BLaER1 (cell line): ENCODE data around the gene TUBG1.
"Not testable (repeated sequence)": the region's sequence is repeated elsewhere in the genome, so short reads cannot be mapped to it uniquely, and the experiment has no call there.

Source experiments
- H3K27ac ChIP-seq: shearing (Covaris generic); formaldehyde crosslinking; 2 replicates; pipeline ENCODE4 v1.8.1; 2022
- H3K27me3 ChIP-seq: shearing (Covaris generic); formaldehyde crosslinking; 2 replicates; pipeline ENCODE4 v1.8.1; 2022
- H3K36me3 ChIP-seq: shearing (Covaris generic); formaldehyde crosslinking; 2 replicates; pipeline ENCODE4 v1.8.1; 2022
- H3K4me1 ChIP-seq: shearing (Covaris generic); formaldehyde crosslinking; 2 replicates; pipeline ENCODE4 v1.8.1; 2022
- H3K4me2 ChIP-seq: shearing (Covaris generic); formaldehyde crosslinking; 2 replicates; pipeline ENCODE4 v1.8.1; 2022
- H3K4me3 ChIP-seq: shearing (Covaris generic); formaldehyde crosslinking; 2 replicates; pipeline ENCODE4 v1.8.1; 2022
- H3K9ac ChIP-seq: shearing (Covaris generic); formaldehyde crosslinking; 2 replicates; pipeline ENCODE4 v1.8.1; 2022
- H3K9me3 ChIP-seq: shearing (Covaris generic); formaldehyde crosslinking; 2 replicates; pipeline ENCODE4 v1.8.1; 2022
- H4K20me1 ChIP-seq: shearing (Covaris generic); formaldehyde crosslinking; 2 replicates; pipeline ENCODE4 v1.8.1; 2022
- Cebpa-rat ChIP-seq: shearing (Covaris generic); IDR thresholded peaks from 2 replicates; pipeline ENCODE4 v1.8.1; 2022

Gene TUBG1

DNA sequence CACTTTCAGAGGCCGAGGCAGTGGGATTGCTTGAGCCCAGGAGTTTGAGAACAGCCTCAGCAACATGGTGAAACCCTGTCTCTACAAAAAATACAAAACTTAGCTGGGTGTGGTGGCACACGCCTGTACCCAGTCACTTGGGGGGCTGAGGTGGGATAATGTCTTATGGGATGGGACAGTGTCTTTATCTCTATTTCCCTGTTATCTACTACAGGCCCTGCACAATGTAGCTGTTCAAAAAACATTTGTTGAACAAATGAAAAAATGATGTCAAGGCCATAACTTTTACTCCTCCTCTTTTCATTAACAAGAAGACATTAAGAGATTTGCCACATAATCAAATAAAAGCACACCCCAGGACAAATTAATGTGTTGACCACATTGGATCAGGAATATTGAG, 13.8 kb downstream of the TUBG1 start:
- no peak overlapping the region for H3K9ac ChIP-seq
- H3K36me3 ChIP-seq: no peaks in the 10 kb centered on the region
- no peak overlapping the region for H3K4me2 ChIP-seq
- no peaks in the 10 kb centered on the region for H3K9me3 ChIP-seq
- H3K4me1 ChIP-seq: peaks cover 28% of the 10 kb centered on the region
- no peak overlapping the region for H3K27ac ChIP-seq
- no peak overlapping the region for H3K4me3 ChIP-seq
- H3K27me3 ChIP-seq: no peaks in the 10 kb centered on the region
- H4K20me1 ChIP-seq: no peaks in the 10 kb centered on the region
- no peak for TF ChIP-seq Cebpa-rat

DNA sequence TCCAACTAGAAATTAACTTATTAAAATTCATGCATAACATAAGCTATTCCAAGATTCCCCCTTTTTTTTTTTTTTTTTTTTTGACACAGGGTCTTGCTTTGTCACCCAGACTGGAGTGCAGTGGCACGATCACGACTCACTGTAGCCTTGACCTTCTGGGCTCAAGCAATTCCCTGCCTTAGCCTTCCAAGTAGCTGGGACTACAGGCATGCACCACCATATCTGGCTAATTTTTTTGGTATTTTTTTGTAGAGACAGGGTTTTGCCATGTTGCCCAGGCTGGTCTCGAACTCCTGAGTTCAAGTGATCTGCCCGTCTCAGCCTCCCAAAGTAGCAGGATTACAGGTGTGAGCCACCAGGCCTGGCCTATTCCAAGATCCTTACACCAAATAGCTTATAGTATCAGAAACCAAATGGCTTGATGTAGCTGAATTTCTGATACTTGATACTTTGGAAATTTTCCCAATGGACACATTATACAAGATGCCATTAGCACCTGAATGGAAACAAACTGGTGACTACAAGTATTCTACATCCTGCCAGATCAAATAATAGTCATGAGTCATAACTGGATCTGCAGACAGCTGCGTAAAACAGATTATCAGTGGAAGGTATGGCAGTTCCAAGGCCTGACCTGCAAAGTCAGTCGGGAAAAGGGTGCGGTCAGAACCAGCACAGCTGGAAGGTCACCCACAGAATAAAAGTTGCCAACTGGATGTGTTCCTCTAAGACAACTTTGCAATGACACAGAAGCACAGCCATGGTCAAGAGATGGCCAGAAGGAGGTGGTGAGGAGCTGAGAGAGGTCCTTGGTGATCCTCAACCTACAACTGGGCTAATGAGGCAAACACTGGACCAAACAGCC, 14.5 kb downstream of the TUBG1 start:
- no peak overlapping the region for H3K27ac ChIP-seq
- no peak overlapping the region for H3K9ac ChIP-seq
- TF ChIP-seq Cebpa-rat: no peak

DNA sequence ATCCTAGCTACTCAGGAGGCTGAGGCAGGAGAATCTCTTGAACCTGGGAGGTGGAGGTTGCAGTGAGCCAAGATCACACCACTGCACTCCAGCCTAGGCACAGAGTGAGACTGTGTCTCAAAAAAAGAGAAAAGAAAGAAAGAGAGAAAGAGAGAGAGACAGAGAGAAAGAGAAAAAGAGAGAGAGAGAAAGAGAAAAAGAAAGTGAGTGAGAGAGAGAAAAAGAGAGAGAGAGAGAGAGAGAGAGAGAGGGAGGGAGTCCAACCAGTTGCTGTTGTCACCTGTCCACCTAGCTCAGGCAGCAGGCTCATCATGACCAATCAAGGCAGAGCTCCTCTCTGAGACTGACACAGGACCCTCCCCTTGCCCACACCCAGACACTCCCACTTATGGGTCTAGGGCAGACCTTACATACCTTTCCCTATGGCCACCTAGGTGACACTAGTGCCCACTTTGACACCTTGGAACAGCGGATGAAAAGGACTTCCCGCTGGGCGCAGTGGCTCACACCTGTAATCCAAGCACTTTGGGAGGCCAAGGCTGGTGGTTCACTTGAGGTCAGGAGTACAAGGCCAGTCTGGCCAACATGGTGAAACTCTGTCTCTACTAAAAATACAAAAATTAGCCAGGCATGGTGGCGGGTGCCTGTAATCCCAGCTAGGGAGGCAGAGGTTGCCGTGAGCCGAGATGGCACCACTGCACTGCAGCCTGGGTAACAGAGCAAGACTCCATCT, 17.7 kb downstream of the TUBG1 start:
- H3K9me3 ChIP-seq, H3K36me3 ChIP-seq, H3K4me2 ChIP-seq, H3K4me3 ChIP-seq, H3K27me3 ChIP-seq, H4K20me1 ChIP-seq, H3K4me1 ChIP-seq, H3K9ac ChIP-seq, H3K27ac ChIP-seq: not testable (repeated sequence)

More for the DNA sequence above, 14.5 kb downstream of the TUBG1 start:
- peaks cover 21% of the 10 kb centered on the region for H3K4me1 ChIP-seq
- H3K9me3 ChIP-seq: no peaks in the 10 kb centered on the region
- no peaks in the 10 kb centered on the region for H3K36me3 ChIP-seq
- H4K20me1 ChIP-seq: no peaks in the 10 kb centered on the region
- H3K4me2 ChIP-seq: no peak overlapping the region
- no peak overlapping the region for H3K4me3 ChIP-seq
- no peaks in the 10 kb centered on the region for H3K27me3 ChIP-seq

DNA sequence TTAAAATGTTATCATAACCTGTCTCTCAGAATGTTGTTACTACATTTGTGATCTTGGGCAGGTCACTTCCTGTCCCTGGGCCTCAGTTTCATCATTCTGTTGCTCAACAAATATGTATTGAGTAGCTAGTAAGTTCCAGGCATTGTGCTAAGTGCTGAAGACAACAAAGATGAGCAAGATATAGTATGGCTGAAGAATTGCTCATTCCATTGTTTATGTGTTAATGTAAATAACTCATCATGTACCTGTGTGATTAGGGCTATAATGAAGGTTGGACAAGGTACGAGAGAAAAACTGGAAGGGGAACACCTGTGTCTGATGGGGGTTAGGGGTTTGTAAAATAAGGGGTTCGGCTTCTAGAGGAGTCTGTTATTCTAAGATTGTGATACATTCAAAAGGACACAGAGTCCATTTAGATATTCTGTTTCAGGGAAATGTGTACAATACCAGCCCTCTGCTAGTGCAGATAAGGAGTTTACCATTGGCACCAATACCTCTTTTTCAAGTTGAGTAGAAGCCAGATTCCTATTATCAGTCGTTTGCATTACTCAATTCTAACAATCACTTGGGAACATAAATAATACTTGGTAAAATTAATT, 20.0 kb downstream of the TUBG1 start:
- H3K4me3 ChIP-seq: no peak overlapping the region
- no peak overlapping the region for H3K4me2 ChIP-seq
- H3K9ac ChIP-seq: no peak overlapping the region
- no peaks in the 10 kb centered on the region for H3K9me3 ChIP-seq
- no peak for TF ChIP-seq Cebpa-rat
- no peaks in the 10 kb centered on the region for H3K27me3 ChIP-seq
- no peak overlapping the region for H3K27ac ChIP-seq
- H3K4me1 ChIP-seq: no peaks in the 10 kb centered on the region
- H4K20me1 ChIP-seq: no peaks in the 10 kb centered on the region
- H3K36me3 ChIP-seq: no peaks in the 10 kb centered on the region

DNA sequence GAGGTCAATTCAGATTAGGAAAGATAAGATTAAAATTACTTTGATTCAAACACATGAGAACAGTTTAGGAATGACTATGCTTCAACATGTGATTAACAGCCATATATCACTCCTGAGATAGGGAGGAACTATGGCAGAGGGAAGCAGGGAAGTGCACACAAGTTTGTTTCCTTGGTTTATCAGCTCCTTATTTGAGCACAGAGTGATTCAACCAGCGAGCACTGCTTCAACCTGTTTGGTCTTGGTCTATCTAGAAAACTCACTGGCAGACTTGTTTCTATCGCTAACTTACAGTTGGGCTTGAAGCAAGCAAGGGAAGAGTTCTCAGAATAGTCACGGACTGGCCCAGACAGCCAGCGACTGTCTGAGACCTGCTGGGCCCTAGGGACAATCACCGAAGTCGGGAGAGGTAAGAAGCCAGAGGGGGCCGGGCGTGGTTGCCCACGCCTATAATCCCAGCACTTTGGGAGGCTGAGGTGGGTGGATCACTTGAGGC, 23.5 kb downstream of the TUBG1 start:
- no peak for TF ChIP-seq Cebpa-rat
- Histone ChIP-seq H3K9me3 (no peaks in the 10 kb centered on the region), H3K4me2 (no peak overlapping the region)

DNA sequence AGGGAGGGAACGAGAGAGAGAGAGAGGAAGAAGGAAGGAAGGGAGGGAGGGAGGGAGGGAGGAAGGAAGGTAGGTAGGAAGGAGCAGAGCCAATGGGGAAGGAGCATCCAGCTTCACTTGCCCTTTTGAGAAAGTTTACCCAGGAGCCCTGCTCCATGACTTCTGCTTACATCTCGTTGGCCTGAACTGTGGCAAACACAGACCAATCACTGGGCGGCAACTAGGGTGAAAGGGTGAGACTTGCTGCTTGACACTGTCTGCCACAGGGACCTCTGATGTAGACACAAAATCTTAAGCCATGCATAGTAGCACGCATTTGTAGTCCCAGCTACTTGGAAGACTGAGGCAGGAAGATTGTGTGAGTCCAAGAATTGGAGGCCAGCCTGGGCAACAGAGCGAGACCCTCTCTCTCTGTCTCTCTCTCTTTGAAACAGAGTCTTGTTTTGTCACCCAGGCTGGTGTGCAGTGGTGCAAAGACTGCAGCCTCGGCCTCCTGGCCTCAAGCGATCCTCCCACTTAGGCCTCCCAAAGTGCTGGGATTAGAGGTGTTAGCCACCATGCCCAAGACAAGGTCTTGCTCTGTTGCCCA, 30.1 kb downstream of the TUBG1 start:
- Histone ChIP-seq H3K9me3 (no peaks in the 10 kb centered on the region), H3K4me1 (peaks cover 24% of the 10 kb centered on the region), H3K4me2 (no peak overlapping the region), H4K20me1 (no peaks in the 10 kb centered on the region), H3K27ac (no peak overlapping the region), H3K27me3 (no peaks in the 10 kb centered on the region), H3K36me3 (no peaks in the 10 kb centered on the region), H3K9ac (no peak overlapping the region), H3K4me3 (no peak overlapping the region)
- no peak for TF ChIP-seq Cebpa-rat

More for the DNA sequence above, 23.5 kb downstream of the TUBG1 start:
- H4K20me1 ChIP-seq: no peaks in the 10 kb centered on the region
- H3K9ac ChIP-seq: no peak overlapping the region
- no peaks in the 10 kb centered on the region for H3K27me3 ChIP-seq
- H3K36me3 ChIP-seq: no peaks in the 10 kb centered on the region
- H3K4me3 ChIP-seq: no peak overlapping the region
- no peaks in the 10 kb centered on the region for H3K4me1 ChIP-seq
- H3K27ac ChIP-seq: no peak overlapping the region

DNA sequence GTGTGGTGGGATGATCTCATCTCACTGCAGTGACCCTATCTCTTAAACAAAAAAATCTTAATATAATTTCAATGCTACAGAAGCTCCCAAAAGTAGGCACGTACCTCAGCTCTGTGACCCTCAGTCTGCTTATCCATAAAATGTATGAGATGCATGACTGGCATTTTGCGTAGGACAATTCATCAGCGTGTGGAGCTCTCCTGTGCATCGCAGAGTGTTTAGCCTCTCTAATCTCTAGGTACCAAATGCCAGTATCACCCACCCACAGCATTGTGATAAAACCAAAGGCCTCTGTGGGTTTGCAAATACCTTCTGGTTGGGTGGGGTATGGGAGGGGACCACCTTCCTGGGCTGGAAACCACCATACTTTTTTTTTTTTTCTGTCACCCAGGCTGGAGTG, 30.6 kb downstream of the TUBG1 start:
- no peak overlapping the region for H3K4me2 ChIP-seq
- no peak for TF ChIP-seq Cebpa-rat
- no peak overlapping the region for H3K27ac ChIP-seq
- no peak overlapping the region for H3K4me3 ChIP-seq
- H3K27me3 ChIP-seq: no peaks in the 10 kb centered on the region
- no peaks in the 10 kb centered on the region for H4K20me1 ChIP-seq
- no peaks in the 10 kb centered on the region for H3K9me3 ChIP-seq
- no peak overlapping the region for H3K9ac ChIP-seq
- no peaks in the 10 kb centered on the region for H3K36me3 ChIP-seq
- H3K4me1 ChIP-seq: peaks cover 24% of the 10 kb centered on the region

DNA sequence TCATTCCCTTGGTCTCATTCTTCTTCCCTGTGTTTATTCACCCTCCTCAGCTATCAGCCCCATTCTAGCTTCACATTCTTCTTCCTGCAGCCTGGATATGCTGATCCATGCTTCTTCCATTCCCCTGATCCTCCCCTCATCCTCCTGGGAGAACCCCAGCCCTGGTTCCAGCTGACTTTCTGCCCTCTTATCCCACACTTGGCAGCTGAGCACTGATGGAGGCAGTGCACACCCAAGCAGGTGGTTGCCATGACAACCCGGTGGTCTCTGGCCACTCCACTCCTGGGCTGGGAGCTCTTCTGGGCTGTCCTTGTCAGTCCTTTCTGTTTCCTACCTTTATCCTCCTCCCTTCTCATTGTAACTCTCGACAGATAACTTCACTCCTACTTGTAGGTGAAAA, 32.9 kb downstream of the TUBG1 start:
- H3K4me3 ChIP-seq: no peak overlapping the region
- no peaks in the 10 kb centered on the region for H4K20me1 ChIP-seq
- H3K9ac ChIP-seq: 0 out of 2 replicates have a peak overlapping the region, but pooled peaks have one; percentile 43
- TF ChIP-seq Cebpa-rat: no peak
- H3K27me3 ChIP-seq: no peaks in the 10 kb centered on the region
- H3K27ac ChIP-seq: no peak overlapping the region
- H3K4me1 ChIP-seq: peaks cover 39% of the 10 kb centered on the region
- H3K36me3 ChIP-seq: no peaks in the 10 kb centered on the region
- H3K4me2 ChIP-seq: peak overlapping the region; percentile 69
- no peaks in the 10 kb centered on the region for H3K9me3 ChIP-seq

DNA sequence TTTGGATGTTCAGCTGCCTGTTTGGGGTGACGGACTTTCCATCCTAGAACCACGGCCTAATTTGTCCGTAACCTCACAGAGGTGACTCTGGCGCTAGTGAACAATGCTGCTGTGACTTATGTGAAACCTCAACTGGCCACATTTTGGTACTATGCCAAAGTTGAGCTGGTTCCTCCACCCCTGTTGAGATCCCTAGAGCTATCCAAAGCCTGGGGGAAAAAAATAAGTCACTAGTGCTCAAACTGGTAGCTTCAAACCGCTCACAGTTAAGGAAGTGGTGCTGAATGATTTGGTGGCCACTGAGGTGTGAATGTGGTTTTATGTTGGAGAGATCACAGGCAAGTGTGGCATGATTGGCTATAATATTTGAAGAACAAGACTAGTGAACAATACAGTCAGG, 38.3 kb downstream of the TUBG1 start:
- Histone ChIP-seq H4K20me1 (no peaks in the 10 kb centered on the region; the same call in 1 of the 2 replicates), H3K4me2 (peak overlapping the region; percentile 72), H3K4me3 (no peak overlapping the region), H3K27me3 (no peaks in the 10 kb centered on the region), H3K27ac (no peak overlapping the region), H3K9ac (no peak overlapping the region), H3K36me3 (no peaks in the 10 kb centered on the region), H3K9me3 (no peaks in the 10 kb centered on the region), H3K4me1 (peaks cover 40% of the 10 kb centered on the region)
- TF ChIP-seq Cebpa-rat: no peak
